ENCODE results near the gene GLG1.

- TF ChIP-seq GATA2 (IDR thresholded peaks at IDR 0.05; ENCODE audit: low read depth, low read length) (no peak), GATA3 (IDR thresholded peaks at IDR 0.05; ENCODE audit: low read depth, low read length) (no peak)
Measured at GRCh38 chr16:74641969-74642368, 35.1 kb upstream of the GLG1 start.
